Measurements from ENCODE around the gene BAZ1B.
"Not testable (repeated sequence)": the region's sequence is repeated elsewhere in the genome, so short reads cannot be mapped to it uniquely, and the experiment has no call there.

The BAZ1B gene

DNA sequence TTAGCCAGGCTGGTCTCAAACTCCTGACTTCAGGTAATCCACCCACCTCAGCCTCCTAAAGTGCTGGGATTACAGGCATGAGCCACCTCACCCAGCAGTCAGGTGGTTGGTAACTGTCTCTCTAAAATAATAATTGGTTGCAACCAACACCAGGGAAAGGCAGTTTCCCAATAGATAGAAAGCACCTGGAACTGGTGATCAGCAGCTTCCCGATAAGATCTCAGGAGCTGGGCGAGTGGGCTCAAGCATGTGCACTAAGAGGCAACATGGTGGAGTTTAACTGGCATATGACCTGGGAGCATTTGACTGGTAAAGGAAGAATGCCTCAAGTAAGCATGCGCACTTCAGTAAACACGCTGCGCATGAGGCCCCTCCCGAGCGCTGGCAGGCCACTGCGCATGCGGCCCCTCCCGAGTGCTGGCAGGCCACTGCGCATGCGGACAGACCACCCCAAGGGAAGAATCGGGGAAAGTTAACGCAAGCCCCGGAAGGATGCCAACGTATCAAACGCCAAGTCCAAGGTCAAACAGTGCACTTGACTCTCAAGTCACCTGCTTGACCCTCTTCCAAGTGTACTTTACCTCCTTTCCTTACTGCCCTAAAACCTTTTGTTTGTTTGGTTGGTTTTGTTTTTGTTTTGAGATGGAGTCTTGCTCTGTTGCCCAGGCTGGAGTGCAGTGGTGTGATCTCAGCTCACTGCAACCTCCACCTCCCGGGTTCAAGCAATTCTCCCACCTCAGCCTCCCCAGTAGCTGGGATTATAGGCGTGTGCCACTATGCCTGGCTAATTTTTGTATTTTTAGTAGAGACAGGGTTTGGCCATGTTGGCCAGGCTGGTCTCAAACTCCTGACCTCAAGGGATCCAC lies 122.7 kb downstream of the BAZ1B start:
- H3K79me2 ChIP-seq (ENCODE audit: control insufficient read depth, low read length); H4K20me1 ChIP-seq (ENCODE audit: control insufficient read depth, insufficient read depth, low read depth, low read length); H3K27ac ChIP-seq (ENCODE audit: low read depth, low read length); H3K4me2 ChIP-seq (ENCODE audit: low read length); H3F3A ChIP-seq (ENCODE audit: control insufficient read depth, insufficient read depth); H3K36me3 ChIP-seq (ENCODE audit: control insufficient read depth, low read length); H3K9me2 ChIP-seq (replicated peaks; ENCODE audit: control insufficient read depth, low read length); H3K9me3 ChIP-seq (ENCODE audit: control insufficient read depth, insufficient read depth, low read length); H3K4me3 ChIP-seq (ENCODE audit: low read length); H3K27me3 ChIP-seq (ENCODE audit: control insufficient read depth, low read length); H3K4me1 ChIP-seq (ENCODE audit: control insufficient read depth, low read length): not testable (repeated sequence)

DNA sequence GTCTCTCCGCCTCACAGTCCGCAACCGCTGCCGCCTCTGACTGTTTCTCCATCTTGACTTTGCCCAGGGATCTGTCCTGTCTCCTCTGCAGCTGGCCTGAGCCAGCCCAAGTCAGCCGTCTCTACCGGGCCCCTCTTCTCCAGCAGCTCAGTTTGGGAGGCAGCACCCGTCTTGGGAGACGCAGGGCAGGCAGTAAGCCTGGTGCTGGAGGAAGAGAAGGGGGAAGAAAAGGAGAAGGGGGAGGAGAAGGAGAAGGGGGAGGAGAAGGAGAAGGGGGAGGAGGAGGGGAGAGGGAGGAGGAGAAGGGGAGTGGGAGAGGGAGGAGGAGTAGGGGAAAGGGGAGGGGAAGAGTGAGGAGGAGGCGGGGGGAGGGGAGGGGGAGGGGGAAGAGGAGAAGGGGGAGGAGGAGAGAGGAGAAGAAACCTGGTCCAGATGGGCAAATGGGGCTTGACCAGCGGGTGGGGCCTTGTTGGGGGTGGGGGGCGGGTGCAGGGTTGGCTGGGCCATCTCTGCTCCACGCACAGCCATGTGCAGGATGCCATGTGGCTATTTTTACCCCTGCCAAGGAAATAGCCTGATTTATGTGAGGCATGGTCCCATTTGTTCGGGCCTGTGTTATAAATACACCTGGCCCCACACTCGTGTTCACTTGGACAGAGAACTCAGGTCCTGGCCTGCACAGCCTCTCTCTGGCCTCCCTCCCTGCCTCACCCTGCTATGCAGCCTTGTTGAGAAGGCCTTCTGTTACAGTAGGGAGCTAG lies 124.4 kb downstream of the BAZ1B start:
- Histone ChIP-seq H3K27ac (ENCODE audit: low read depth, low read length) (no peak overlapping the region), H3K9me2 (replicated peaks; ENCODE audit: control insufficient read depth, low read length) (no peaks in the 10 kb centered on the region), H3K36me3 (ENCODE audit: control insufficient read depth, low read length) (no peaks in the 10 kb centered on the region), H3K27me3 (ENCODE audit: control insufficient read depth, low read length) (peaks cover 2% of the 10 kb centered on the region; the same call in 1 of the 2 replicates), H3K79me2 (ENCODE audit: control insufficient read depth, low read length) (no peaks in the 10 kb centered on the region), H3K9me3 (ENCODE audit: control insufficient read depth, insufficient read depth, low read length) (no peaks in the 10 kb centered on the region), H4K20me1 (ENCODE audit: control insufficient read depth, insufficient read depth, low read depth, low read length) (no peaks in the 10 kb centered on the region), H3K4me2 (ENCODE audit: low read length) (no peak overlapping the region), H3F3A (ENCODE audit: control insufficient read depth, insufficient read depth) (no peaks in the 10 kb centered on the region), H3K4me3 (ENCODE audit: low read length) (no peak overlapping the region), H3K4me1 (ENCODE audit: control insufficient read depth, low read length) (no peaks in the 10 kb centered on the region)
- TF ChIP-seq, protein P1, sequence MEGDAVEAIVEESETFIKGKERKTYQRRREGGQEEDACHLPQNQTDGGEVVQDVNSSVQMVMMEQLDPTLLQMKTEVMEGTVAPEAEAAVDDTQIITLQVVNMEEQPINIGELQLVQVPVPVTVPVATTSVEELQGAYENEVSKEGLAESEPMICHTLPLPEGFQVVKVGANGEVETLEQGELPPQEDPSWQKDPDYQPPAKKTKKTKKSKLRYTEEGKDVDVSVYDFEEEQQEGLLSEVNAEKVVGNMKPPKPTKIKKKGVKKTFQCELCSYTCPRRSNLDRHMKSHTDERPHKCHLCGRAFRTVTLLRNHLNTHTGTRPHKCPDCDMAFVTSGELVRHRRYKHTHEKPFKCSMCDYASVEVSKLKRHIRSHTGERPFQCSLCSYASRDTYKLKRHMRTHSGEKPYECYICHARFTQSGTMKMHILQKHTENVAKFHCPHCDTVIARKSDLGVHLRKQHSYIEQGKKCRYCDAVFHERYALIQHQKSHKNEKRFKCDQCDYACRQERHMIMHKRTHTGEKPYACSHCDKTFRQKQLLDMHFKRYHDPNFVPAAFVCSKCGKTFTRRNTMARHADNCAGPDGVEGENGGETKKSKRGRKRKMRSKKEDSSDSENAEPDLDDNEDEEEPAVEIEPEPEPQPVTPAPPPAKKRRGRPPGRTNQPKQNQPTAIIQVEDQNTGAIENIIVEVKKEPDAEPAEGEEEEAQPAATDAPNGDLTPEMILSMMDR (IDR thresholded peaks at IDR 0.05; ENCODE audit: low read depth, low read length, poor library complexity, severe bottlenecking) = no peak
- no peak for TF ChIP-seq EZH2phosphoT487 (IDR thresholded peaks at IDR 0.05; ENCODE audit: borderline replicate concordance, low read length)

DNA sequence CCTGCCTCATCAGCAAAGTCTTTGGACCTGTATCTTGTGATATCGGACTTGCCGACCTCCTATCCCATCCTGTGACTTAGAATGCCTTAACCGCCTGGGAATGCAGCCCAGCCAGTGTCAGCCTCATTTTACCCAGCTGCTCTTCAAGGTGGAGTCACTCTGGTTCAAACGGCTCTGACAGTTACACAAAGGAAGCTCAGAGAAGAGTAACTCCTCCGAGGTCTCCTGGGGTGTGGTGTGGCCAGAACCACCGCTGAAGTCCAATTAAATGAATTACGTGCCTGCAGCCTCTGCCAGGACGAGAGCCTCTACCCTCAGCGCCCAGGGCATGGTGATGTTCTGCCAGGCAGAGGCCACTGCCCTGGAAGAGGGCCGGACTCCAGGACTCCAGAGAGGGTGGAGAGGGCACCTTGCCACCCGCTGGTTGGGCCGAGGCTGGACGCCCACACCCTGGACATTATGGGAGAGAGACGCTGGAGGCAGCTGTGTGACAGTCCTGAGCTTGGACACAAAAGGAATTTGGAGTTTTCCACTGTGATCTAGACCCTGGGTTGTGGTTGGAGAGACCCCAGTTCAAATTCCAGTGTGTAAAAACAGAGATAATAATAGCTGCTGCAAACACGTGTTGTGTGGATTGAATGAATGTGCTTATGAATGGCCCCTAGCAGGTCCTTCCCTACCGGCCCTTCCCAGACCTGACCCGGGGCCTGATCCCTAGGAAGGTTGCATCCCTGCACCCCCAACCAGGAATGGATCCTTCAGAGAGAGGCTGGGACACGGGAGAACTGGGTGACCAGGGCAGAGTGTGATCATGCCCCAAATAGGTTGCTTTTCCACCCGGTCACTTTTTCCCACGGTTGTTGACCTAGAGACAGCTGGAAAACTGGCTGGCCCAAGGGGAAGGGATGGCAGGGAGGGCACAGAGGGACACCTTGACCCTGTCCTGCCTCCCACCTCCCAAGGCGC lies 126.3 kb downstream of the BAZ1B start:
- Histone ChIP-seq H3K9me3 (ENCODE audit: control insufficient read depth, insufficient read depth, low read length) (no peaks in the 10 kb centered on the region), H3K27me3 (ENCODE audit: control insufficient read depth, low read length) (peaks cover 2% of the 10 kb centered on the region; the same call in 1 of the 2 replicates), H3K79me2 (ENCODE audit: control insufficient read depth, low read length) (no peaks in the 10 kb centered on the region), H3K36me3 (ENCODE audit: control insufficient read depth, low read length) (no peaks in the 10 kb centered on the region), H3K4me3 (ENCODE audit: low read length) (no peak overlapping the region), H3K9me2 (replicated peaks; ENCODE audit: control insufficient read depth, low read length) (no peaks in the 10 kb centered on the region), H3K27ac (ENCODE audit: low read depth, low read length) (no peak overlapping the region), H3F3A (ENCODE audit: control insufficient read depth, insufficient read depth) (no peaks in the 10 kb centered on the region), H3K4me2 (ENCODE audit: low read length) (no peak overlapping the region), H3K4me1 (ENCODE audit: control insufficient read depth, low read length) (no peaks in the 10 kb centered on the region), H4K20me1 (ENCODE audit: control insufficient read depth, insufficient read depth, low read depth, low read length) (no peaks in the 10 kb centered on the region)
- no peak for TF ChIP-seq EZH2phosphoT487 (IDR thresholded peaks at IDR 0.05; ENCODE audit: borderline replicate concordance, low read length)
- TF ChIP-seq, protein P1 (IDR thresholded peaks at IDR 0.05; ENCODE audit: low read depth, low read length, poor library complexity, severe bottlenecking) = no peak
